HL-60 (cell line): ENCODE measurements around the gene SACM1L.

Source experiments
- CTCF ChIP-seq: IDR thresholded peaks from one replicate; pipeline ENCODE4 v1.5.1; 2011; ENCODE audit warnings: low read length, control low read depth, inconsistent platforms; ENCODE audit not compliant: insufficient read depth
- GABPA ChIP-seq: IDR thresholded peaks from 2 replicates; pipeline ENCODE4 v1.6.1; 2012; ENCODE audit warnings: low read depth
- POLR2AphosphoS5 ChIP-seq: IDR thresholded peaks from 2 replicates; pipeline ENCODE4 v1.6.1; 2012; ENCODE audit warnings: low read depth
- REST ChIP-seq: IDR thresholded peaks from 2 replicates; pipeline ENCODE4 v1.6.1; 2012; ENCODE audit warnings: low read depth; ENCODE audit not compliant: insufficient replicate concordance
- SPI1 ChIP-seq: IDR thresholded peaks from 2 replicates; pipeline ENCODE4 v1.6.1; 2012; ENCODE audit warnings: low read depth, mild to moderate bottlenecking, borderline replicate concordance

- TF ChIP-seq CTCF (no peak), POLR2AphosphoS5 (no peak), GABPA (no peak), SPI1 (no peak), REST (no peak)
Measured at GRCh38 chr3:45673273-45673672, 15.9 kb upstream of the SACM1L start.
